Dendritic cell treated with granulocyte-macrophage colony-stimulating factor and Interleukin-4, amounts not matched to agents 40 ng/mL and 50 ng/mL, for 4 days (primary cell): ENCODE results near the gene MALRD1.
"Not testable (repeated sequence)": the region's sequence is repeated elsewhere in the genome, so short reads cannot be mapped to it uniquely, and the experiment has no call there.

Experiments used
- H3K27ac Mint-ChIP-seq: one replicate; pipeline ENCODE4 v1.8.0; 2022; ENCODE audit warnings: mild to moderate bottlenecking, mixed read lengths
- H3K27me3 Mint-ChIP-seq: one replicate; pipeline ENCODE4 v1.8.0; 2022; ENCODE audit warnings: mild to moderate bottlenecking, mixed read lengths
- H3K36me3 Mint-ChIP-seq: one replicate; pipeline ENCODE4 v1.8.0; 2022; ENCODE audit warnings: low read depth, mixed read lengths
- H3K4me1 Mint-ChIP-seq: one replicate; pipeline ENCODE4 v1.8.0; 2022; ENCODE audit warnings: low read depth, mixed read lengths
- H3K4me3 Mint-ChIP-seq: one replicate; pipeline ENCODE4 v1.8.0; 2022; ENCODE audit warnings: mild to moderate bottlenecking, moderate library complexity, mixed read lengths
- H3K9me3 Mint-ChIP-seq: one replicate; pipeline ENCODE4 v1.8.0; 2022; ENCODE audit warnings: mixed read lengths
- intact Hi-C: fragments of 100-400 bp; cut with micrococcal nuclease; formaldehyde crosslinking; loops from one replicate; pipeline ENCODE4 v1.15.0; 2022

MALRD1 gene

DNA sequence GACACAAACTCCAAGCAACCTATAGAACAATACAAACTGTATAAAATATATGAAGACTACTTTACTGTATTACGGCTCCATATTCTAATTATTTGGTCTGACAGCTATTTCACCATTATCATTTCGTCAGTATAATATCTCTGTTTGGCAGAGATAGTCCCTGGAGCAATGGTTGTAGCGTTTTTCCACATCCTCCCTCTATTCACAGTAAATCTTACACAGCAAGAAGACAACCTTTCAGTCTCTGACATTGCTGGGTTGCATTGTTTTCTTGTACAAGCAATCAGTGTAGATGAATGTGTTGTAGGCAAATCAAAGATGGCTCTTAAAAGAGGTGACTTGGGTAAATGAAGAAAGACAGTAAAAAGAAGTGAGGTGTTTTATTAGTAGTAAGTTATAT, 662.0 kb downstream of the MALRD1 start:
- peaks cover 6% of the 10 kb centered on the region for H3K36me3 Mint-ChIP-seq
- no peak overlapping the region for H3K4me3 Mint-ChIP-seq
- intact Hi-C loops = no loop called here
- H3K27ac Mint-ChIP-seq = no peak overlapping the region
- H3K4me1 Mint-ChIP-seq = peaks cover 5% of the 10 kb centered on the region
- H3K27me3 Mint-ChIP-seq = no peaks in the 10 kb centered on the region
- peaks cover 52% of the 10 kb centered on the region for H3K9me3 Mint-ChIP-seq

DNA sequence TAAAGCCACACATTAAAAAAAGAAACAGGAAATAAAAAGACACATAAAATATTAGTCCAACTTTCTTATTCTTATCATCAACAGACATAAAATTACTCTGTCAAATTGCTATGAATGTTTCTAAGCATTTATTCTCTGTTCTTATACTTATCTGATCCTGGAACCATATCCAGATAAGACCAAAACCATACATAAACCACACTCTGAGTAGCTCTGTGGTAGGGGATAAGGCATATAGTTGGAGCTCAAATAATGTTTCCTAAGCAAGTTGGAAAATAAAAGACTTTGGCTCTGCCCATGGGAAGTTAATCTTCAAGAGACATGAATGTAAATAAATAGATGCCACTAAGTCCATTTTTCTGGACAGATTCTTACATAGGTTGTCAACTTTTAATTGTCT, 664.6 kb downstream of the MALRD1 start:
- Mint-ChIP-seq H3K4me1 (peaks cover 5% of the 10 kb centered on the region), H3K36me3 (peaks cover 6% of the 10 kb centered on the region), H3K9me3 (peaks cover 50% of the 10 kb centered on the region), H3K27me3 (no peaks in the 10 kb centered on the region), H3K27ac (no peak overlapping the region), H3K4me3 (no peak overlapping the region)
- intact Hi-C loops = no loop called here

DNA sequence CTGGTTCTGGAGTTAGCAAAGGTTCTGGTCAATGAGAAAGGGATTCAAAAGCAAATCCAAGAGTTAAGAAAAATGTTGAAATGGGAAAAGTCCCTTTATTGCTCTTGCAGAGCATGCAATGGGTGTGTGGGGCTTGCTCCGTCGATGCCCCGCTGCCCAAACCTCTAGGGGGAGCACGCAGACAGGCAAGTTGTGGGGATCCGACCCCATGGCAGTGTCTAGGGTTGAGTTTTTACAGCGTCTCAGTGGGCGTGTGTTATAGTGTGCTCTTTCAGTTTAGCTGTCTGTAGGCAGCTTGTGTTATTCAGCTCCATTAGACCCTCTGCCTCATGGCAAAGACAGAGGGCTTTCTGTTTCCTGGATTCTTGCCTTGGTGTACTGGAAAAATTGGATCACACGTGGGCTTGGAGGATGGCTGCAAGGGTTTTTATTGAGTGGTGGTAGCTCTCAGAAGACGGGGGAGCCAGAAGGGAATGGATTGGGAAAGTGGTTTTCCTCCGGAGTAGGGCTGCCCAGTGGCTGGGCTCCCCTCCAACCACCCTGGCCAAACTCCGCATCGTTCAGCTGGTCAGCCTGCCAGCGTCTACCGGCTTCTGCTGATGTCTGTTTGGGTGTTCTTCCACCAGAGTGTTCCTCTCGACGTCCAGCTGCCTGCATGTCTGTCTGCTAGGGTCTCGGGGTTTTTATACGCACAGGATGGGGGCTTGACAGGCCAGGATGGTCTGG, 665.4 kb downstream of the MALRD1 start:
- no peak overlapping the region for H3K27ac Mint-ChIP-seq
- peaks cover 6% of the 10 kb centered on the region for H3K36me3 Mint-ChIP-seq
- intact Hi-C loops = no loop called here
- H3K4me3 Mint-ChIP-seq = no peak overlapping the region
- peaks cover 53% of the 10 kb centered on the region for H3K9me3 Mint-ChIP-seq
- no peaks in the 10 kb centered on the region for H3K27me3 Mint-ChIP-seq
- peaks cover 6% of the 10 kb centered on the region for H3K4me1 Mint-ChIP-seq

DNA sequence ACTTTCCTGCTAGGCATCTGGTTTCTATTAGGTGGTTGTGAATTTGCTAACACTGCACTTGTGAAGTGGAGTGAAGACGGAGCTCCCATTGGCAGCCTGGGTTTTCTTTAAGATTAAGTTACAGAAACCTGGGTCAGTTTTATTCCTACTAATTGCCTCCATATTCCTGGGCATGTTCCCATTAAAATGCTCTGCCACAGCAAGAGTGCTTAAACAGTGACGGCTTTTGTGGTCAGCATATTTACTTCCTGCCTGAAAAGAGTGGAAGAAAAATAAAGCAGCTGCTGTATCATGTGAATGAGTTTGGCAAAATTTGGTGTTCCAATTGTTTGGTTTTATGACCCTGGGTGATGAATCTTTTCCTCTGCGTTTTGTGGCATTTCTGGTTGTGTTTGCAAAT, 670.7 kb downstream of the MALRD1 start:
- Mint-ChIP-seq H3K27me3 (no peaks in the 10 kb centered on the region), H3K27ac (no peak overlapping the region), H3K9me3 (peaks cover 13% of the 10 kb centered on the region), H3K4me1 (peaks cover 17% of the 10 kb centered on the region), H3K4me3 (no peak overlapping the region), H3K36me3 (no peaks in the 10 kb centered on the region)
- intact Hi-C loops = no loop called here

DNA sequence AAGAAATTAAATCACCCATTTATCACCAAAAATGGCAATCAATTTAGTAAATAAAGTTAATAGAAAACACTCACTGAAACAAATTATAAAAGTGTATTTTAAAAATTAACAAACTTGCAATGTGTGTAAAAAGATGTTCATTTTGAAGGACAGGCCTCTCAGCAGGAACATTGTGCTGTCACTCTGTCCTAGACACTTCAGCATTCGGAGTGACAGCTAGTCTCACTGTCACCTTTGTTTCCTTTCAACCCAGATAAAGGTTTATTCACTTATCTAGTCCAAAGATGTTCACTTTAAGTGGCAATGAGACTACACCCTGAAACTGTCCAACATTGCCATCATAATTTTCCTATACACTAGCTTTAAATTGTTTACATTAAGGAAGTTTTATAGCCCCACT, 675.7 kb downstream of the MALRD1 start:
- Mint-ChIP-seq H3K4me3 (no peak overlapping the region), H3K27ac (no peak overlapping the region), H3K27me3 (no peaks in the 10 kb centered on the region), H3K4me1 (peaks cover 19% of the 10 kb centered on the region), H3K36me3 (no peaks in the 10 kb centered on the region), H3K9me3 (no peaks in the 10 kb centered on the region)
- intact Hi-C loops = no loop called here

DNA sequence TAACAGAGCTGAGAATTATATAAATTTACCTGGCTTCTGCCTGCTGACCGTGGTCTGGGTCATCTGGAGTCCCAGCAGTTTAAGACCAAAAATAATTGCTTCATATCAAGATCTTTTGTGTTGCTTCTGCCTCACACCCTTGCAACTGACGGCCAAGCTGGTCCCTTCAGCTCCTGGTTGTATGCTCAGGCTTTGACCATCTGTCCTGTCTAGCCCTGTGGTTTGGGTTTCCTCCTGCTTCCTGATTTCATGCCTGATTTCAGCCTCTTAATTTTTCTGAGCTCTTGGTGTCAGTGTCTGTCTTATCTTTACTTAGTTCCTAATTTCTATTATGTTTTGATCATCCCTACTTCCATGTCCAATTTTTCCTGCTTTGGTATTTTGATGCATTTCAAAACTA, 679.8 kb downstream of the MALRD1 start:
- no peak overlapping the region for H3K27ac Mint-ChIP-seq
- peaks cover 8% of the 10 kb centered on the region for H3K4me1 Mint-ChIP-seq
- no peaks in the 10 kb centered on the region for H3K27me3 Mint-ChIP-seq
- H3K9me3 Mint-ChIP-seq = no peaks in the 10 kb centered on the region
- intact Hi-C loops = no loop called here
- H3K36me3 Mint-ChIP-seq = no peaks in the 10 kb centered on the region
- H3K4me3 Mint-ChIP-seq = no peak overlapping the region

DNA sequence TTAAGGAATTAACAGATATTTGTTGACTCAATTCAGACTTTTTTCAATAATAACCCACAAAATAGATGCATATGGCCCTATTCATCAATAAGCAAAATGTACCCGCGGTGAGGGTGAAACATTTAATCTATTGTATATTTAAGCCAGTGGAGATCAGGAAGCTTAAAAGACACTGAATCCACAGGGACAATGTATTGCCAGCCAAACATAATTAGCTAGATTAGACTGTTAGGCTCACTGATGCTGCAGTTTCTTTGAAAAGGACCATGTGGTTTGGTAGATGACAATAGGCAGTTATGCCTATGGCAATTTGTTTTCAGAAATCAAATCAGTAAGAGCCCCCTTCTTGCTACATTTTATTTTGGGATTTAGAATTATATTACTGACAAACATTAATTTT, 680.4 kb downstream of the MALRD1 start:
- Mint-ChIP-seq H3K36me3 (no peaks in the 10 kb centered on the region), H3K4me1 (peaks cover 8% of the 10 kb centered on the region), H3K27me3 (no peaks in the 10 kb centered on the region), H3K4me3 (no peak overlapping the region), H3K9me3 (no peaks in the 10 kb centered on the region), H3K27ac (no peak overlapping the region)
- intact Hi-C loops = no loop called here

DNA sequence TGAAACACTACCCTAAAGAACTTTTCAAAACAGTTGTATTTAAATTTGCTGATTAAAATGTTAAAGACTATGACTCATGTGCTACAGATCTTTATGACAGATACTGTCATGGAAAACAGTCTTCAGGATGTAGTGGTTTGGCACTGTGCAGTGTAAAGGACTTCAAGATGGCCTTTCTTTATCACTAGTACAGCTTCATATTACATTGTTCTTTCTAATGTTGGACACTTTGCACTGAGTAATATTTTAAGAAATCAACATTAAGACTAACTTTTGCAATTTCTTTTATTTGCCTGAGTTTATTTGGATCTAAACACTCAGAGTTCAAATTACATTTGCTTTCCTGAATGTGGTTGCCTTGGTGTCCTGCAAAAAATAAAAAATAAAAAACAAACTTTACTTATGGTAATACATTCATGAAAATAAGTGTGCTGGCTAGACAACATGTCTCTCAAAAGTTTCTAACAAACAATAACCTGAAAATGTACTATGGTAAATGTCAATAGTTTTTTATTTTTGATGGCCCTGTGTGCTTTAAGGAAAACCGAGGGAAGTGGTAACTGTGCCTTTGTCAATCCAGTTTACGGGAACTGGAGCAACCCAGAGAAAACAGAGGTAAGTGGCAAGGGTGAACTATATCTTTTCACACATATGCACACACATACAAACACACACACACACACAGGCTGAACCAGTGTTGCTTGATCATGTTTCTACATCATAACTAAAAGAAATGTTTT, 681.7 kb downstream of the MALRD1 start:
- no peaks in the 10 kb centered on the region for H3K27me3 Mint-ChIP-seq
- H3K4me1 Mint-ChIP-seq = peaks cover 8% of the 10 kb centered on the region
- no peak overlapping the region for H3K4me3 Mint-ChIP-seq
- H3K27ac Mint-ChIP-seq = no peak overlapping the region
- intact Hi-C loops = loop anchor here (5.0 kb wide), 1 partner anchor 57 kb away; no protein-coding TSS in a partner anchor
- H3K36me3 Mint-ChIP-seq = no peaks in the 10 kb centered on the region
- no peaks in the 10 kb centered on the region for H3K9me3 Mint-ChIP-seq

DNA sequence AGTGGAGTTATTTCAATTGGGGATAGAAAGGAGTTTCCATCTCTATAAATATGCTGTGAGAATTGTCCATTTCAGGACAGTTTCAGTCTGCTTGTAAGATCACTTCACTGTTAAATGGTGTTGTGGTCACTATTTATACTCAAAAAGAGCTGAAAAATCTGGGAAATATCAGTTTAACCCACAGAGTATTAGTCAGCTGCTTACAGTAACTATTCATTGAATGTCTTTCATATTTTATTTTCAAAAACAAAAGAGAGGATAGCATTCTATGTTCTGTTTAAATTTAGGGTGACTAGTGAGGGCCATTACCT, 682.3 kb downstream of the MALRD1 start:
- Mint-ChIP-seq H3K4me3 (no peak overlapping the region), H3K9me3 (no peaks in the 10 kb centered on the region), H3K36me3 (no peaks in the 10 kb centered on the region), H3K4me1 (peaks cover 8% of the 10 kb centered on the region), H3K27ac (no peak overlapping the region), H3K27me3 (no peaks in the 10 kb centered on the region)
- intact Hi-C loops = loop anchor here (5.0 kb wide), 1 partner anchor 56 kb away; no protein-coding TSS in a partner anchor

DNA sequence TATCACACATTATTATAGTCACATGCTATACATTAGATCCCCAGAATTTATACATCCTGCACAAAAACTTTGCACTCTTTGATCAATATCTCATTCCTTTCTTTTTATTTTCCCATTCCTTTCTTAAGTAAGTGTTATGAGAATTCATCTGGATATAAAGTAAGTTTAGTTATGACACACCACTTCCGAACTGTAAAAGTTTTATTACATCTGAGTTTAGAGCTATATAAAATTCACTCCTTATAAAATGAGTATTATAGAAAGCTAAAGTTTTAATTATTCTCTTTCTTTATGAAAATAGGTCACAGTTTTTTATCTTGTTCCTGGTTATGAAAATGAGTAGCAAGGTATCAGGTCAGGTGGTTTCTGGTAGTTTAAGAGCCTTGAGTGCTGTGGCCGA, 683.0 kb downstream of the MALRD1 start:
- intact Hi-C loops = loop anchor here (5.0 kb wide), 1 partner anchor 56 kb away; no protein-coding TSS in a partner anchor
- H3K9me3 Mint-ChIP-seq = no peaks in the 10 kb centered on the region
- H3K36me3 Mint-ChIP-seq = no peaks in the 10 kb centered on the region
- H3K27me3 Mint-ChIP-seq = no peaks in the 10 kb centered on the region
- H3K4me1 Mint-ChIP-seq = peaks cover 8% of the 10 kb centered on the region
- H3K4me3 Mint-ChIP-seq = no peak overlapping the region
- H3K27ac Mint-ChIP-seq = no peak overlapping the region

DNA sequence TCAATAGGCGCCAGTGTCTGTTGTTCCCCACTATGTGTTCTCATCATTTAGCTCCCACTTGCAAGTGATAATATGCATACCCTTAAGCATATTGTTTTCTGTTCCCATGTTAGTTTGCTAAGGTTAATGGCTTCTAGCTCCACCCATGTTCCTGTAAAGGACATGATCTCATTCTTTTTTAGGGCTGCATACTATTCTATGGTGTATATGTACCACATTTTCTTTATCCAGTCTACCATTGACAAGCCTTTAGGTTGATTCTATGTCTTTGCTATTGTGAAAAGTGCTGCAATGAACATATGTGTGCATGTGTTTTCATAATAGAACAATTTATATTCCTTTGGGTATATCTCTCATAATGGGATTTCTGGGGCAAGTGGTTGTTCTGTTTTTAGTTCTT, 689.8 kb downstream of the MALRD1 start:
- Mint-ChIP-seq H3K36me3 (no peaks in the 10 kb centered on the region), H3K9me3 (no peaks in the 10 kb centered on the region), H3K4me1 (no peaks in the 10 kb centered on the region), H3K27me3 (no peaks in the 10 kb centered on the region), H3K4me3 (no peak overlapping the region), H3K27ac (no peak overlapping the region)
- intact Hi-C loops = no loop called here

DNA sequence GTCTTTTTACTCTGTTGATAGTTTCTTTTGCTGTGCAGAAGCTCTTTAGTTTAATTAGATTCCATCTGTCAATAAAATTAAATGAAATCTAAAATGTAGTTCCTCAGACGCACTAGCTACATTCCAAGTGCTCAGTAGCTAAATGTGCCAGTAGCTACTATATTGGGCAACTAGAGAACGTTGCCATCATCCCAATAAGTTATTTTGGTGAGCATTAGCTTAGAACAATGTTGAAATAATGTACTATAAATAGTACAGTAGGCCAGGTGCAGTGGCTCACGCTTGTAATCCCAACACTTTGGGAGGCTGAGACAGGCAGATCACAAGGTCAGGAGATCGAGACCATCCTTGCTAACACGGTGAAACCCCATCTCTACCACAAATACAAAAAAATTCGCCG, 690.6 kb downstream of the MALRD1 start:
- H3K27me3 Mint-ChIP-seq, H3K36me3 Mint-ChIP-seq, intact Hi-C loops: not testable (repeated sequence)

DNA sequence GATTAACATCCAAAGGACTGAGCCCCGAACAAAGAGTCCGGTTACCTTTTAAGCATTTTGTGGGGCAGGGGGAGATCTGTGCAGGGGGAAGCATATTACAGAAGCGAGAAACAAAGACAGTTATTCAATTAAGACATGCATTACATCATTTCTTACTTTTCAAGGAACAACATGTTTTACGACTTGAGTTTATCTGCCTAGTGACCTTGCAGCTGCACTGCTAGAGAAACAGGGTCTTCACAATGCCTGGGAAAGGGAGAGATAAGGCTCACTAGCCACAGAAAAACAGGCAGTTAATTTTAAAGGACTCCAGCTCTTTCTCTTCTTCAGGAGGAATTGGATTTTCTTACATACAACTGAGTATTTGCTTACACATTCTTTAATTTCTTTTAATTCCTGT, 693.5 kb downstream of the MALRD1 start:
- H3K4me1 Mint-ChIP-seq = not testable (repeated sequence)

More for the DNA sequence above, 690.6 kb downstream of the MALRD1 start:
- not testable (repeated sequence) for H3K4me1 Mint-ChIP-seq, H3K9me3 Mint-ChIP-seq, H3K4me3 Mint-ChIP-seq, H3K27ac Mint-ChIP-seq

DNA sequence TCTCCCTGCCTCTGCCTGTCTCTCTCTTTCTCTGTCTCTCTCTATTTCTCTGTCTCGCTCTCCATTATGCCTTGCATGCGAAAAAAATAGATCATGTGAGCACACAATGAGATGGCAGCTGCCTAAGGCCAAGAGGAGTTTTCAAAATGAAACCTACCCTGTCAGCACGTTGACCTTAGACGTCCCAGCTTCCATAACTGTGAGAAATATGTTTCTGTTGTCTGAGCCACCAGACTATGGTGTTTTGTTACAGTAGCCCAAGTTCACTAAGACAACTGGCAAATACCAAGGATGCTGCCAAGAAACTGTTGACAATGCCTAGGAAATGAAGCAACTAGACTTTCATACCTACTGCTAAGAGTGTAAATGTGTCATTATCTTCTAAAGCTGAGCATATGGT, 697.1 kb downstream of the MALRD1 start:
- Mint-ChIP-seq H3K27ac (no peak overlapping the region), H3K4me3 (no peak overlapping the region), H3K4me1 (no peaks in the 10 kb centered on the region), H3K9me3 (no peaks in the 10 kb centered on the region), H3K27me3 (no peaks in the 10 kb centered on the region), H3K36me3 (no peaks in the 10 kb centered on the region)
- intact Hi-C loops = no loop called here

More for the DNA sequence above, 693.5 kb downstream of the MALRD1 start:
- H3K4me3 Mint-ChIP-seq, H3K27me3 Mint-ChIP-seq, H3K36me3 Mint-ChIP-seq, H3K27ac Mint-ChIP-seq, intact Hi-C loops, H3K9me3 Mint-ChIP-seq: not testable (repeated sequence)
